Measurements from ENCODE around the gene LOX.
A peak's percentile ranks its signal among the peaks of the same experiment; 100 is the strongest.

The LOX gene

GRCh38 chr5:122085041-122085440, 7.0 kb upstream of the LOX start:
- Mint-ChIP-seq H3K9me3 (no peaks in the 10 kb centered on the region), H3K4me1 (ENCODE audit: low read depth) (no peaks in the 10 kb centered on the region), H3K27me3 (peaks cover 1% of the 10 kb centered on the region), H3K36me3 (ENCODE audit: low read depth) (no peaks in the 10 kb centered on the region), H3K27ac (no peak overlapping the region), H3K4me3 (no peak overlapping the region)
- intact Hi-C loops (cut with micrococcal nuclease), result no loop called here

- Mint-ChIP-seq H3K36me3 (ENCODE audit: low read depth) (no peaks in the 10 kb centered on the region), H3K4me3 (no peak overlapping the region), H3K27me3 (peaks cover 16% of the 10 kb centered on the region), H3K27ac (no peak overlapping the region), H3K9me3 (no peaks in the 10 kb centered on the region), H3K4me1 (ENCODE audit: low read depth) (no peaks in the 10 kb centered on the region)
- intact Hi-C loops (cut with micrococcal nuclease), result no loop called here
These were observed 5.5 kb upstream of the LOX start for GRCh38 chr5:122083535-122083934.

GRCh38 chr5:122081541-122081940, 3.5 kb upstream of the LOX start:
- Mint-ChIP-seq H3K27me3 (peaks cover 35% of the 10 kb centered on the region), H3K4me3 (no peak overlapping the region), H3K9me3 (no peaks in the 10 kb centered on the region), H3K27ac (no peak overlapping the region), H3K4me1 (ENCODE audit: low read depth) (peaks cover 17% of the 10 kb centered on the region), H3K36me3 (ENCODE audit: low read depth) (no peaks in the 10 kb centered on the region)
- intact Hi-C loops (cut with micrococcal nuclease), result no loop called here

GRCh38 chr5:122077366-122078115, 518 bp downstream of the LOX start:
- Mint-ChIP-seq H3K9me3 (no peaks in the 10 kb centered on the region), H3K4me1 (ENCODE audit: low read depth) (peaks cover 17% of the 10 kb centered on the region), H3K4me3 (peak overlapping the region; percentile 68), H3K27ac (no peak overlapping the region), H3K36me3 (ENCODE audit: low read depth) (no peaks in the 10 kb centered on the region), H3K27me3 (peaks cover 45% of the 10 kb centered on the region)
- intact Hi-C loops (cut with micrococcal nuclease), result loop anchor here (10.0 kb wide), 1 partner anchor 113 kb away; the partner anchor contains the start of gene SRFBP1

- intact Hi-C loops (cut with micrococcal nuclease), result loop anchor here (10.0 kb wide), 1 partner anchor 112 kb away; the partner anchor contains the start of gene SRFBP1
- no peaks in the 10 kb centered on the region for H3K9me3 Mint-ChIP-seq
- peaks cover 45% of the 10 kb centered on the region for H3K27me3 Mint-ChIP-seq
- no peak overlapping the region for H3K27ac Mint-ChIP-seq
- peaks cover 17% of the 10 kb centered on the region for H3K4me1 Mint-ChIP-seq (ENCODE audit: low read depth)
- no peaks in the 10 kb centered on the region for H3K36me3 Mint-ChIP-seq (ENCODE audit: low read depth)
- H3K4me3 Mint-ChIP-seq, result peak overlapping the region; percentile 68
These were observed 1.2 kb downstream of the LOX start for GRCh38 chr5:122076669-122077365.

- intact Hi-C loops (cut with micrococcal nuclease), result loop anchor here (10.0 kb wide), 1 partner anchor 111 kb away; the partner anchor contains the start of gene SRFBP1
- Mint-ChIP-seq H3K4me1 (ENCODE audit: low read depth) (peaks cover 17% of the 10 kb centered on the region), H3K4me3 (no peak overlapping the region), H3K36me3 (ENCODE audit: low read depth) (no peaks in the 10 kb centered on the region), H3K9me3 (no peaks in the 10 kb centered on the region), H3K27me3 (peaks cover 45% of the 10 kb centered on the region), H3K27ac (no peak overlapping the region)
These were observed 2.0 kb downstream of the LOX start for GRCh38 chr5:122076050-122076461.

- H3K4me3 Mint-ChIP-seq, result no peak overlapping the region
- intact Hi-C loops (cut with micrococcal nuclease), result loop anchor here (10.0 kb wide), 1 partner anchor 109 kb away; the partner anchor contains the start of gene SRFBP1
- no peaks in the 10 kb centered on the region for H3K9me3 Mint-ChIP-seq
- H3K4me1 Mint-ChIP-seq (ENCODE audit: low read depth), result peaks cover 17% of the 10 kb centered on the region
- H3K27ac Mint-ChIP-seq, result no peak overlapping the region
- no peaks in the 10 kb centered on the region for H3K36me3 Mint-ChIP-seq (ENCODE audit: low read depth)
- H3K27me3 Mint-ChIP-seq, result peaks cover 32% of the 10 kb centered on the region
These were observed 4.2 kb downstream of the LOX start for GRCh38 chr5:122073864-122074263.

GRCh38 chr5:122073018-122073417, 5.0 kb downstream of the LOX start:
- no peaks in the 10 kb centered on the region for H3K36me3 Mint-ChIP-seq (ENCODE audit: low read depth)
- H3K4me1 Mint-ChIP-seq (ENCODE audit: low read depth), result peaks cover 12% of the 10 kb centered on the region
- H3K27me3 Mint-ChIP-seq, result peaks cover 25% of the 10 kb centered on the region
- no peak overlapping the region for H3K27ac Mint-ChIP-seq
- H3K4me3 Mint-ChIP-seq, result no peak overlapping the region
- intact Hi-C loops (cut with micrococcal nuclease), result loop anchor here (10.0 kb wide), 1 partner anchor 108 kb away; the partner anchor contains the start of gene SRFBP1
- no peaks in the 10 kb centered on the region for H3K9me3 Mint-ChIP-seq

- H3K27ac Mint-ChIP-seq, result no peak overlapping the region
These were observed 10.7 kb downstream of the LOX start for GRCh38 chr5:122067390-122067789.

GRCh38 chr5:122064992-122065391, 13.1 kb downstream of the LOX start:
- no peak overlapping the region for H3K4me3 Mint-ChIP-seq
- intact Hi-C loops (cut with micrococcal nuclease), result no loop called here
- no peaks in the 10 kb centered on the region for H3K36me3 Mint-ChIP-seq (ENCODE audit: low read depth)
- H3K27me3 Mint-ChIP-seq, result no peaks in the 10 kb centered on the region
- H3K4me1 Mint-ChIP-seq (ENCODE audit: low read depth), result no peaks in the 10 kb centered on the region
- H3K9me3 Mint-ChIP-seq, result no peaks in the 10 kb centered on the region
- no peak overlapping the region for H3K27ac Mint-ChIP-seq

More at GRCh38 chr5:122067390-122067789, 10.7 kb downstream of the LOX start:
- Mint-ChIP-seq H3K9me3 (no peaks in the 10 kb centered on the region), H3K4me1 (ENCODE audit: low read depth) (no peaks in the 10 kb centered on the region), H3K4me3 (no peak overlapping the region), H3K27me3 (no peaks in the 10 kb centered on the region), H3K36me3 (ENCODE audit: low read depth) (no peaks in the 10 kb centered on the region)
- intact Hi-C loops (cut with micrococcal nuclease), result no loop called here

- no peak overlapping the region for H3K4me3 Mint-ChIP-seq
These were observed 14.2 kb downstream of the LOX start for GRCh38 chr5:122063836-122064235.

GRCh38 chr5:122062205-122062604, 15.9 kb downstream of the LOX start:
- intact Hi-C loops (cut with micrococcal nuclease), result no loop called here
- Mint-ChIP-seq H3K9me3 (no peaks in the 10 kb centered on the region), H3K4me1 (ENCODE audit: low read depth) (no peaks in the 10 kb centered on the region), H3K27ac (no peak overlapping the region), H3K36me3 (ENCODE audit: low read depth) (no peaks in the 10 kb centered on the region), H3K4me3 (no peak overlapping the region), H3K27me3 (no peaks in the 10 kb centered on the region)

More at GRCh38 chr5:122063836-122064235, 14.2 kb downstream of the LOX start:
- H3K27ac Mint-ChIP-seq, result no peak overlapping the region
- no peaks in the 10 kb centered on the region for H3K36me3 Mint-ChIP-seq (ENCODE audit: low read depth)
- H3K27me3 Mint-ChIP-seq, result no peaks in the 10 kb centered on the region
- H3K9me3 Mint-ChIP-seq, result no peaks in the 10 kb centered on the region
- intact Hi-C loops (cut with micrococcal nuclease), result no loop called here
- no peaks in the 10 kb centered on the region for H3K4me1 Mint-ChIP-seq (ENCODE audit: low read depth)

- Mint-ChIP-seq H3K36me3 (ENCODE audit: low read depth) (no peaks in the 10 kb centered on the region), H3K27ac (no peak overlapping the region), H3K27me3 (no peaks in the 10 kb centered on the region), H3K9me3 (no peaks in the 10 kb centered on the region), H3K4me3 (no peak overlapping the region), H3K4me1 (ENCODE audit: low read depth) (peaks cover 6% of the 10 kb centered on the region)
- intact Hi-C loops (cut with micrococcal nuclease), result no loop called here
These were observed 21.1 kb downstream of the LOX start for GRCh38 chr5:122056913-122057312.

GRCh38 chr5:122054266-122054665, 23.8 kb downstream of the LOX start:
- Mint-ChIP-seq H3K4me1 (ENCODE audit: low read depth) (peaks cover 6% of the 10 kb centered on the region), H3K27me3 (no peaks in the 10 kb centered on the region), H3K36me3 (ENCODE audit: low read depth) (no peaks in the 10 kb centered on the region), H3K4me3 (no peak overlapping the region), H3K9me3 (peaks cover 6% of the 10 kb centered on the region), H3K27ac (no peak overlapping the region)
- intact Hi-C loops (cut with micrococcal nuclease), result no loop called here
